ENCODE measurements around the gene ATP11A.

DNA sequence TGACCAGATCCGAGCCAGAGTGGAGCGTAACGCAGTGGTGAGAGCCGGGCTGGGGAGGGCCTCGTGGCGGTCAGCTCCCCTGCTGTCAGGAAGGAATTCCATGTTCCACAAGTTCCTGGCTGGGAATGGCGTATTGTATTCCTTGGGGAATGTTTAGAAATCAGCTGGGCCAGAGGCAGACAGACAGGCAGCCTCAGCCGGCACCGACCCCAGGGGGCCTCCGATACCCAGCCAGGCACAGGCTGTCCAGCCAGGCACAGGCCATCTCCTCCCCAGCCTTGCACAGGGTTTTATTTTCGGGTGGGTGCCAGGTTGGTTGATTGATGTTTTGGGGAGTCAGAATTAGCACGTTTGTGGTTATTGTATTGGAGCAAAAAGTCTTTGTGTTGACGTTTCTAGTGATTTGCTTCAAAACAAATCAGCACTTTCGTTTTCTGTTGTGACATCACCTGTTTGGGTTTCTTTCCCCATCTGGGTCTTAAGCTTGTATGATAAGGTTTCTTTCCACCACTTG, 152.6 kb downstream of the ATP11A start:
- TF ChIP-seq EZH2 (IDR thresholded peaks at IDR 0.05; ENCODE audit: insufficient read depth, poor library complexity, severe bottlenecking) (no peak), EZH2phosphoT487 (IDR thresholded peaks at IDR 0.05; ENCODE audit: insufficient read depth, low read depth) (no peak)
